ENCODE results near the gene PLEKHM2.
A peak's percentile ranks its signal among the peaks of the same experiment; 100 is the strongest.

PLEKHM2 gene

DNA sequence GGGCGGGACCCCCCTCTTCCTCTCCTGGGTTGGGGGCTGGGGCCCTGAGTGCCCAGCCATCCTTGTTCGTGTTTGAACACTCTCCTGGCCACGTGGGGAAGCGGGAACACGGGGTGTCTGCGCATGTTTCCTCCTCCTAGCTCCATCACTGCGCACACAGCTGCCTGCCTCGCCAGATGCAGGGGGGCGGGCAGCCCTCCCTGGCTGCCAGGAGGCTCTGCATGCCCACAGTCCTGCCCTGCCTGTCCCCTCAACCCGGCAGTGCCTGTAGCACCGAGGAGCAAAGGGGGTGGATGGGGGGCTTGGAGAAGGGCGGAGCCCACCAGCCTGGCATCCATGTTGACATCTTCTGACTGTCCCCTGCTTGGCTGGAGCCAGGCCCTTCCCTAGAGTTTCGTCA lies 50.2 kb downstream of the PLEKHM2 start:
- no peaks in the 10 kb centered on the region for H3K27me3 ChIP-seq (ENCODE audit: control insufficient read depth, insufficient read depth, low read length)
- no peaks in the 10 kb centered on the region for H3K9me3 ChIP-seq (ENCODE audit: control insufficient read depth, low read length)
- H3K27ac ChIP-seq: peak overlapping the region; percentile 92
- no peak overlapping the region for H3K9ac ChIP-seq
- H3K4me3 ChIP-seq (ENCODE audit: low read depth, low read length): no peak overlapping the region
- no peaks in the 10 kb centered on the region for H3K36me3 ChIP-seq (ENCODE audit: control insufficient read depth, insufficient read depth, low read length)
- no peak overlapping the region for H3K4me2 ChIP-seq (ENCODE audit: low read length)
- H3K79me2 ChIP-seq: no peaks in the 10 kb centered on the region
- peaks cover 14% of the 10 kb centered on the region for H3K4me1 ChIP-seq
- TF ChIP-seq, protein P1, sequence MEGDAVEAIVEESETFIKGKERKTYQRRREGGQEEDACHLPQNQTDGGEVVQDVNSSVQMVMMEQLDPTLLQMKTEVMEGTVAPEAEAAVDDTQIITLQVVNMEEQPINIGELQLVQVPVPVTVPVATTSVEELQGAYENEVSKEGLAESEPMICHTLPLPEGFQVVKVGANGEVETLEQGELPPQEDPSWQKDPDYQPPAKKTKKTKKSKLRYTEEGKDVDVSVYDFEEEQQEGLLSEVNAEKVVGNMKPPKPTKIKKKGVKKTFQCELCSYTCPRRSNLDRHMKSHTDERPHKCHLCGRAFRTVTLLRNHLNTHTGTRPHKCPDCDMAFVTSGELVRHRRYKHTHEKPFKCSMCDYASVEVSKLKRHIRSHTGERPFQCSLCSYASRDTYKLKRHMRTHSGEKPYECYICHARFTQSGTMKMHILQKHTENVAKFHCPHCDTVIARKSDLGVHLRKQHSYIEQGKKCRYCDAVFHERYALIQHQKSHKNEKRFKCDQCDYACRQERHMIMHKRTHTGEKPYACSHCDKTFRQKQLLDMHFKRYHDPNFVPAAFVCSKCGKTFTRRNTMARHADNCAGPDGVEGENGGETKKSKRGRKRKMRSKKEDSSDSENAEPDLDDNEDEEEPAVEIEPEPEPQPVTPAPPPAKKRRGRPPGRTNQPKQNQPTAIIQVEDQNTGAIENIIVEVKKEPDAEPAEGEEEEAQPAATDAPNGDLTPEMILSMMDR (IDR thresholded peaks at IDR 0.05): no peak
- no peak overlapping the region for H2AFZ ChIP-seq

DNA sequence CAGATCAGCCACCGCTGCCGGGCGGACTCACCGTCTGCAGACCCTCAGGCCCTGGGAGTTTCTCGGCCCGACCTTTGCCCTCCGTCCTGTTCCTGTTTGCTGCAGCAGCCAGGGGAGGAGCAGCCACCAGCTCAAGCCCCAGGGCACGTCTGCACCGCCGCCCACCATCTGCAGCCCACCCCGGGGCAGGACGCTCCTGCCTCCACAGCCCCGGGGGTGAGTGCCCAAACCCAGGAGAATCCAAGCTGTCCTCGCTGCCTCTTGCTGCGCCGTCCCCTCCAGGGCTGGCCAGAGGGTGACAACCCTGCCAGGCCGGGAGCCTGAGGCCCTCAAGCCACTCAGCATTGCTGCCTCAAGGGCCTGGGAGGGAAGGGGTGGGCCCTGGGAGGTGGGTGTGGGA lies 50.8 kb downstream of the PLEKHM2 start:
- H3K9me3 ChIP-seq (ENCODE audit: control insufficient read depth, low read length): no peaks in the 10 kb centered on the region
- H3K27ac ChIP-seq: peak overlapping the region; percentile 92
- H3K27me3 ChIP-seq (ENCODE audit: control insufficient read depth, insufficient read depth, low read length): no peaks in the 10 kb centered on the region
- no peak overlapping the region for H2AFZ ChIP-seq
- peaks cover 14% of the 10 kb centered on the region for H3K4me1 ChIP-seq
- no peaks in the 10 kb centered on the region for H3K36me3 ChIP-seq (ENCODE audit: control insufficient read depth, insufficient read depth, low read length)
- peak overlapping the region; percentile 62 for H3K4me2 ChIP-seq (ENCODE audit: low read length)
- no peak overlapping the region for H3K4me3 ChIP-seq (ENCODE audit: low read depth, low read length)
- TF ChIP-seq, protein P1 (IDR thresholded peaks at IDR 0.05): no peak
- no peak overlapping the region for H3K9ac ChIP-seq
- H3K79me2 ChIP-seq: no peaks in the 10 kb centered on the region

DNA sequence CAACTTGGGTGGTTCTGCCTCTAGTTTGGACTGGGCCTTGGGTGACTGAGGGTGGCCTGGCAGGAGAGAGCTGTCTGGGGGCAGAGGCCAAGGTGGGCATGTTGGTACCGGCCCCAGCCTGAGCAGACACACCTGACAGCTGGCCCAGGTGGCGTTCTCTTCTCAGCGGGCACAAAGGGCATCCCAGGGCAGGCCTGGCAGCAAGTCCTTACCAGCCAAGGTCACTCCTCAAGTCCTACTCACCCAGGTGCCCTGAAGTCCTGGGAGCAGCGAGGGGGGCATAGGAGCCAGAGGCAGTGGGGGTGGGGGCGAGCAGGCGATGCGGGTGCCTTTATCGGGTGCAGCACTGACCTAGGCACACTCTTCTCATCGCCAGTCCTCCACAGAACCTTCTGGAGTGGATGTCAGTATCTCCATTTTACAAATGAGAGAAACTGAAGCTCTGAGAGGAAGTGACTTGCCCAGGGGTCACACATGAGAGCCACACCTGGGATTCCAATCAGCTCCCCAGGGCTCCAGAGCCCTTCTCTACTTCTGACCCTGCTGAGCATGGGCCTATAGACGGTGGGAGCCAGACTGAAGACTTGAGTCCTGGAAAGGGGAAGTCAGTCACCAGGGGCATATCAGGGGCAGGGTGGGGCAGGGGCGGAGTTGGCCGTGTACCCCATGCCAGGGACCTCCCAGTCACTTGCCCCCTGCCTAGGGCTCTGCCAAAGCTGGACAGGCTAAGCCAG lies 51.4 kb downstream of the PLEKHM2 start:
- Histone ChIP-seq H3K27ac (peak overlapping the region; percentile 92), H3K27me3 (ENCODE audit: control insufficient read depth, insufficient read depth, low read length) (no peaks in the 10 kb centered on the region), H3K79me2 (no peaks in the 10 kb centered on the region), H3K36me3 (ENCODE audit: control insufficient read depth, insufficient read depth, low read length) (no peaks in the 10 kb centered on the region), H3K4me2 (ENCODE audit: low read length) (peak overlapping the region; percentile 62), H3K9ac (no peak overlapping the region), H3K4me1 (peaks cover 14% of the 10 kb centered on the region), H3K4me3 (ENCODE audit: low read depth, low read length) (no peak overlapping the region), H3K9me3 (ENCODE audit: control insufficient read depth, low read length) (no peaks in the 10 kb centered on the region), H2AFZ (no peak overlapping the region)
- TF ChIP-seq, protein P1 (IDR thresholded peaks at IDR 0.05): no peak

DNA sequence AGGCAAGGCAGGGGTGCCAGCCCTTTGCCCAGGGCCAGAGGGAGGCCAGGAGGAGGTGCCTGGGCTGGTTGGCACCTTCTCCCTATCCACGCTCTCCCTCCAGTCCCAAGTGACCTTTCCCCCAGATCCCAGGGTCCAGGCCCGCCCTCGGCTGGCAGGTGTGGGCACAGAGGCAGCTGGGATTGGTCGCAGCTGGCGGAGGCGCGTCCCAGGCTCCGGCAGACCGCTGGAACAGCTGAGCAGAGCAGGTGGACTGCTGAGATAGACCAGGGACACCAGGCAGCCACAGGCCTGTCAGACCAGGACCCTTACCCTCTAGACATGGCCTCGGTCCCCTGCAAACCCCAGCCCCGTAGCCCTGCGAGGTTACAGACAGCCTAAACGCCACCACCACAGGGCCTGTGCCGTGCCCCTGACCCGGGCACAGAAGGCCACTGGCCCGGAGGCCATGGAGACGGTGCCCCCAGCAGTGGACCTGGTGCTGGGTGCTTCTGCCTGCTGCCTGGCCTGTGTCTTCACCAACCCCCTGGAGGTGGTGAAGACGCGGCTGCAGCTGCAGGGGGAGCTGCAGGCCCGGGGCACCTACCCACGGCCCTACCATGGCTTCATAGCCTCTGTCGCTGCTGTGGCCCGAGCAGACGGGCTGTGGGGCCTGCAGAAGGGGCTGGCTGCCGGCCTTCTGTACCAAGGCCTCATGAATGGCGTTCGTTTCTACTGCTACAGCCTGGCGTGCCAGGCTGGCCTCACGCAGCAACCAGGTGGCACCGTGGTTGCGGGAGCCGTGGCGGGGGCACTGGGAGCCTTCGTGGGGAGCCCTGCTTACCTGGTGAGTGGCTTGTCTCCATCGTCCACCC lies 52.1 kb downstream of the PLEKHM2 start, which contains the start of gene SLC25A34:
SLC25A34 (plus strand) TSS at position 221 of the 854 bp plus-strand sequence; CDS start at position 449, 228 bp downstream.
- no peaks in the 10 kb centered on the region for H3K27me3 ChIP-seq (ENCODE audit: control insufficient read depth, insufficient read depth, low read length)
- H3K4me3 ChIP-seq (ENCODE audit: low read depth, low read length): no peak within 1 kb of the TSS
- H3K79me2 ChIP-seq: no peaks in the 10 kb centered on the region
- no peak within 1 kb of the TSS for H2AFZ ChIP-seq
- TF ChIP-seq, protein P1 (IDR thresholded peaks at IDR 0.05): no peak
- peak within 1 kb of the TSS; percentile 62 for H3K4me2 ChIP-seq (ENCODE audit: low read length)
- no peaks in the 10 kb centered on the region for H3K9me3 ChIP-seq (ENCODE audit: control insufficient read depth, low read length)
- H3K9ac ChIP-seq: no peak within 1 kb of the TSS
- no peaks in the 10 kb centered on the region for H3K36me3 ChIP-seq (ENCODE audit: control insufficient read depth, insufficient read depth, low read length)
- H3K27ac ChIP-seq: peak within 1 kb of the TSS; percentile 92
- H3K4me1 ChIP-seq: peaks cover 14% of the 10 kb centered on the region
